MCF 10A (cell line): ENCODE data around the gene STK32B. TPM values are rescaled to one million over a fixed set of nuclear protein-coding genes. Genes with fewer than 3 reads are reported as not detected.
A peak's percentile ranks its signal among the peaks of the same experiment; 100 is the strongest.

ENCODE experiments used
- BruUV-seq: library from RNA; stranded (reverse); fragments of 400-500 nt; replicated peaks from 2 replicates; lab custom pipeline; 2021; lab: Mats Ljungman, UMichigan
- CTCF ChIA-PET: fragments of 300-600 bp; sonication (Branson Sonifier 250); formaldehyde crosslinking; extraction: SDS; loops from one replicate; lab custom pipeline; 2021; ENCODE audit warnings: antibody characterized with exemption, inconsistent platforms; lab: Yijun Ruan, JAX
- POLR2A ChIA-PET: fragments of 300-600, 350-650 bp; sonication (Branson Sonifier 250); formaldehyde crosslinking; extraction: SDS; loops from one replicate; lab custom pipeline; 2020; ENCODE audit warnings: antibody characterized with exemption, inconsistent platforms; lab: Yijun Ruan, JAX
- DNase-seq: peaks from one replicate; pipeline ENCODE4 v3.0.0-alpha.2; 2018; ENCODE audit not compliant: unreplicated experiment
- H3K27ac Mint-ChIP-seq: one replicate; pipeline ENCODE4 v1.8.0; 2022; ENCODE audit warnings: mild to moderate bottlenecking, low read depth, mixed read lengths; ENCODE audit not compliant: unreplicated experiment
- H3K27me3 Mint-ChIP-seq: one replicate; pipeline ENCODE4 v1.8.0; 2022; ENCODE audit warnings: mixed read lengths; ENCODE audit not compliant: insufficient read depth, unreplicated experiment
- H3K36me3 Mint-ChIP-seq: one replicate; pipeline ENCODE4 v1.8.0; 2022; ENCODE audit warnings: mild to moderate bottlenecking, moderate library complexity, mixed read lengths; ENCODE audit not compliant: insufficient read depth, unreplicated experiment
- H3K4me1 Mint-ChIP-seq: one replicate; pipeline ENCODE4 v1.8.0; 2022; ENCODE audit warnings: mixed read lengths; ENCODE audit not compliant: insufficient read depth, unreplicated experiment
- H3K4me3 Mint-ChIP-seq: one replicate; pipeline ENCODE4 v1.8.0; 2022; ENCODE audit warnings: mild to moderate bottlenecking, moderate library complexity, mixed read lengths; ENCODE audit not compliant: unreplicated experiment
- H3K9me3 Mint-ChIP-seq: one replicate; pipeline ENCODE4 v1.8.0; 2022; ENCODE audit warnings: mixed read lengths; ENCODE audit not compliant: unreplicated experiment
- intact Hi-C: fragments of 100-400 bp; cut with micrococcal nuclease; formaldehyde crosslinking; loops from 2 replicates; pipeline ENCODE4 v1.14.1; 2022
- total RNA-seq: library from RNA; stranded (reverse); gene quantifications from 2 replicates; pipeline ENCODE4 v1.2.3, GENCODE V29; 2022
- TF ChIP-seq, protein P1 (sequence below): fragments of 200-600 bp; IDR thresholded peaks from one replicate; pipeline ENCODE4 v1.8.0; 2022; ENCODE audit warnings: antibody characterized with exemption, mild to moderate bottlenecking; ENCODE audit not compliant: unreplicated experiment

Gene STK32B
- total RNA-seq, 1 experiment from 2014 or later = not detected

DNA sequence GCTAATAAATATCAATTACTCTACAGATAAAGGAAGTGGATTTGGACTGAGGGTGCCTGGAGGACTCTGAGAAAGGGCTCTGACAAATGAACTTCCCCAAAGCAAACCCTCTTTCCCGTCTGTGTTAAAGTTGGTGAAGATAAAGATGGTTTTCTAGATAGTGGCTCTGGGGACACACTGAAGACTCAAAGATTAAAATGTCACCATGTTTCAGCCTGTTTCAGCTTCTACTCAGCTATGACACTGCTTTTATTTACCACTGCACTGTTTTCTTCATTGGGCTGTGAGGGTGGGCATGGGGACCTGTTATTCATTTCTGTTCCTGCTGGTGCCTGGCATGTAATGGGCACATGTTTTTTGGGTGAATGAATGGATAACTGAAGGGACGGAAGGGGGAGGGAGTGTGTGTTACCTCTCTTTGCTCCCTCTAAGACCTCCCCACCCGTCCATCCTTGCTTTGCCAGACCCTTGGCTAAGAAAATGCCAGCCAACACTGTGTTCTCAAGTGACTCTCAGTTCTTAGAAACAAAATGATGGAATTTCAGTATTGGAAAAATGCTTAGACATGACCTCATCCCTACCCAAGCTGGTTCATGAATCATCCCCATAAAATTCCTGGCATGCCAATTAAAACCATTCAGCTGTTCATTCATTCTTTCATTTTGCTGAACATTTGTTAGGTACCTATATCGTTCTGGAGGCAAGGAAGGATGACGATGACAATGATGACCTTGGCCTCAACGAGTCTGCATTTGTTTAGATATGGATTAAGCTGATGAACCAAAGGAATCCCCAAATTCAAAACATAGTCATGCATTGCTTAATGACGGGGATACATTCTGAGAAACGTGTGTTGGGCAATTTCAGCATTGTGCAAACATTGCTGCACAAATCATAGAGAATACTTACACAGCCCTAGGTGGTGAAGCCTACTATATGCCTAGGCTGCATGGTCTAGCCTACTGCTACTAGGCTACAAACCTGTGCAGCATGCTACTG is 13.4 kb upstream of the STK32B start:
- Mint-ChIP-seq H3K4me3 (peak overlapping the region; percentile 50), H3K9me3 (no peaks in the 10 kb centered on the region), H3K36me3 (no peaks in the 10 kb centered on the region), H3K27me3 (no peaks in the 10 kb centered on the region), H3K27ac (peak overlapping the region; percentile 35), H3K4me1 (peaks cover 16% of the 10 kb centered on the region)
- intact Hi-C loops = loop anchor here (1.0 to 5.0 kb wide), 2 partner anchors 47 to 126 kb away; no protein-coding TSS in a partner anchor
- no TSS peak for BruUV-seq
- TF ChIP-seq, protein P1, sequence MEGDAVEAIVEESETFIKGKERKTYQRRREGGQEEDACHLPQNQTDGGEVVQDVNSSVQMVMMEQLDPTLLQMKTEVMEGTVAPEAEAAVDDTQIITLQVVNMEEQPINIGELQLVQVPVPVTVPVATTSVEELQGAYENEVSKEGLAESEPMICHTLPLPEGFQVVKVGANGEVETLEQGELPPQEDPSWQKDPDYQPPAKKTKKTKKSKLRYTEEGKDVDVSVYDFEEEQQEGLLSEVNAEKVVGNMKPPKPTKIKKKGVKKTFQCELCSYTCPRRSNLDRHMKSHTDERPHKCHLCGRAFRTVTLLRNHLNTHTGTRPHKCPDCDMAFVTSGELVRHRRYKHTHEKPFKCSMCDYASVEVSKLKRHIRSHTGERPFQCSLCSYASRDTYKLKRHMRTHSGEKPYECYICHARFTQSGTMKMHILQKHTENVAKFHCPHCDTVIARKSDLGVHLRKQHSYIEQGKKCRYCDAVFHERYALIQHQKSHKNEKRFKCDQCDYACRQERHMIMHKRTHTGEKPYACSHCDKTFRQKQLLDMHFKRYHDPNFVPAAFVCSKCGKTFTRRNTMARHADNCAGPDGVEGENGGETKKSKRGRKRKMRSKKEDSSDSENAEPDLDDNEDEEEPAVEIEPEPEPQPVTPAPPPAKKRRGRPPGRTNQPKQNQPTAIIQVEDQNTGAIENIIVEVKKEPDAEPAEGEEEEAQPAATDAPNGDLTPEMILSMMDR = no peak
- ChIA-PET CTCF (interaction anchor here (0.7 to 1.2 kb wide), 2 partner anchors 10 to 14 kb away, joined by 3 read pairs; no protein-coding TSS in a partner anchor), POLR2A (interaction anchor here (0.7 to 1.5 kb wide), 2 partner anchors 11 to 44 kb away, joined by 3 read pairs; no protein-coding TSS in a partner anchor)
- DNase-seq = peak; percentile 93

DNA sequence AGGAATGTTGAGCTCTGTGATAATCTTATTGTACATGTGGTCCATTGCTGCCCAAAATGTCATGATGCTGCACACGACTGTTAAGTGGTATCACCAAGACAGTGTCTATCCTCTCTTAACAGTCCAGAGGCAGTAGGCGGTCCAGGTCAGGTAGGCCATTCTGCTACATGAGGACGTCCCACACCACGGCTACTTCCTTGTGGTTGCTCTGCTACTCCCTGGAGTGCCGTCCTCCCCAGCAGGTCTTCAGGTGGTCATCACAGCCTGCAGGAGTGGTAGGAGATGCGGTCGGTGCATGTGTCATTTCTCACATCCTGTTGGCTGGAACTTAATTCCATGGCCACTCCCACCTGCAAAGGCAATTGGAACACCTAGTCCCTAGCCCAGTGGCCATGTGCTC is 11.5 kb upstream of the STK32B start:
- intact Hi-C loops = loop anchor here (5.0 kb wide), 1 partner anchor 127 kb away; no protein-coding TSS in a partner anchor
- no peak for DNase-seq
- ChIA-PET CTCF (interaction anchor here (0.6 kb wide), 2 partner anchors 10 to 45 kb away, joined by 3 to 4 read pairs; no protein-coding TSS in a partner anchor), POLR2A (no interaction called here)
- TF ChIP-seq, protein P1 = no peak
- Mint-ChIP-seq H3K9me3 (no peaks in the 10 kb centered on the region), H3K27ac (no peak overlapping the region), H3K4me3 (no peak overlapping the region), H3K27me3 (no peaks in the 10 kb centered on the region), H3K4me1 (peaks cover 25% of the 10 kb centered on the region), H3K36me3 (no peaks in the 10 kb centered on the region)
- no TSS peak for BruUV-seq

DNA sequence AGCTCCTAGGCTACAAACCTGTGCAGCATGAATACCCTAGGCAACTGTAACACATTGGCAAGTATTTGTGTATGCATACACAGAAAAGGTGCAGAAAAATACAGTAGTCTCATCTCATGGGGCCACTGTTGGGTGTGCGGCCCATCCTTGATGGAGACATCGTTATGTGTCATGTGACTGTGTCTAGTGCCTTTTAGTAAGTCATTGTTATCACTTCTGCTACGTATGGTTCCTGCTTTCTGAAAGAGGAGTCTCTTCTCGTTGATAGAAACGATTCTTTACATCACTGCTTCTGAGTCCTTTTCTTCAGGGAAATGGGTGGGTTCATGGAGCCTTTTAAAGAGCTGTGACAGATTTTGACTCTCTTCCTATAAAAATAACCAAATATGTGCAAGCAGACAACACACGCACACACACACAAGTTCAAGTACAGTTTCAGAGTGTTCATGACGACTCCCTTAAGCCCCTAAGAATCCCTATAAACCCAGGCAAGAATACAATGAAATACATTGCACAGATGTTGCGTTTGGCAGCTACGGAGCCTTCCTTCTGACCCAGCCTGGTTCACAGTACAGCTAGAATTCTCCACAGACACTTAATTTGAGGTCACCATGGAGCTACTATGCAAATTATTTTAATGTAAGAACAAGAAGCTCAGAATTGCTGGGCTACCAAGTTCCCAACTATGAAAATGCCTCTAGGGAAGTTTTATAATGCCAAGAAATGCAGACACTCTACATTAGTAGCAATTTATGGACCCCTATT is 10.2 kb upstream of the STK32B start:
- ChIA-PET CTCF (interaction anchor here (0.6 to 0.7 kb wide), 2 partner anchors 276 to 771 kb away, joined by 3 read pairs; no protein-coding TSS in a partner anchor), POLR2A (no interaction called here)
- no peak overlapping the region for H3K27ac Mint-ChIP-seq
- no peaks in the 10 kb centered on the region for H3K27me3 Mint-ChIP-seq
- BruUV-seq = no TSS peak
- H3K36me3 Mint-ChIP-seq = no peaks in the 10 kb centered on the region
- DNase-seq = no peak
- no peaks in the 10 kb centered on the region for H3K9me3 Mint-ChIP-seq
- TF ChIP-seq, protein P1 = no peak
- H3K4me1 Mint-ChIP-seq = peaks cover 25% of the 10 kb centered on the region
- no peak overlapping the region for H3K4me3 Mint-ChIP-seq
- intact Hi-C loops = no loop called here
